ENCODE results near the gene B4GALT6. TPM values are rescaled to one million over a fixed set of nuclear protein-coding genes. Genes with fewer than 3 reads are reported as not detected.

B4GALT6 gene
- total and polyA plus RNA-seq, 9 of the 15 experiments (the other 6 are each of a cell fraction or from before 2014, with no cell fraction given) = 0.03 to 0.27 (median 0.08) TPM

- intact Hi-C loops (cut with micrococcal nuclease) = no loop called here
- Histone ChIP-seq H2AFZ (ENCODE audit: low read depth, low read length) (no peak overlapping the region), H3K9ac (ENCODE audit: insufficient read depth in 1 of 2, low read depth in 2 of 2, low read length in 2 of 2) (no peak overlapping the region), H3K27ac (ENCODE audit: extremely low read depth, low read depth, low read length) (no peak overlapping the region), H4K20me1 (replicated peaks; ENCODE audit: control insufficient read depth, insufficient read depth, low read length) (no peaks in the 10 kb centered on the region), H3K9me1 (ENCODE audit: control insufficient read depth, insufficient read depth, low read length) (no peaks in the 10 kb centered on the region), H3K36me3 (ENCODE audit: control insufficient read depth, insufficient read depth, low read length) (no peaks in the 10 kb centered on the region), H3K79me2 (ENCODE audit: control insufficient read depth, insufficient read depth, low read length) (no peaks in the 10 kb centered on the region), H3K4me2 (ENCODE audit: insufficient read depth, low read length) (no peak overlapping the region), H3K4me3 (no peak overlapping the region), H3K27me3 (ENCODE audit: control insufficient read depth in 2 of 2, insufficient read depth in 2 of 2, low read length in 2 of 2) (peaks cover 13 to 24% of the 10 kb centered on the region in 2 experiments), H3K4me1 (replicated peaks in 1 of 2; ENCODE audit: control insufficient read depth in 2 of 2, insufficient read depth in 2 of 2, low read length in 2 of 2) (no peaks in the 10 kb centered on the region), H3K9me3 (replicated peaks; ENCODE audit: control insufficient read depth, insufficient read depth, low read depth, low read length) (no peaks in the 10 kb centered on the region)
- ChIA-PET CTCF (ENCODE audit: low intra/inter-chr PET ratio) (no interaction called here), POLR2A (interaction anchor here (1.6 kb wide), 1 partner anchor 11 kb away, joined by 5 read pairs; no protein-coding TSS in a partner anchor)
- FAIRE-seq (no peak), ATAC-seq (no peak), DNase-seq (ENCODE audit: extremely low read depth in 1 of 4, low spot score in 3 of 4) (no peak)
- WGBS (ENCODE audit: insufficient coverage, low coverage, missing lambda C conversion rate) = under 1% methylated on average over 9 of the region's 9 CpGs
- in situ Hi-C loops (cut with MboI) = no loop called here
- no TSS peak for BruUV-seq (replicated peaks)
- TF ChIP-seq, protein P1, sequence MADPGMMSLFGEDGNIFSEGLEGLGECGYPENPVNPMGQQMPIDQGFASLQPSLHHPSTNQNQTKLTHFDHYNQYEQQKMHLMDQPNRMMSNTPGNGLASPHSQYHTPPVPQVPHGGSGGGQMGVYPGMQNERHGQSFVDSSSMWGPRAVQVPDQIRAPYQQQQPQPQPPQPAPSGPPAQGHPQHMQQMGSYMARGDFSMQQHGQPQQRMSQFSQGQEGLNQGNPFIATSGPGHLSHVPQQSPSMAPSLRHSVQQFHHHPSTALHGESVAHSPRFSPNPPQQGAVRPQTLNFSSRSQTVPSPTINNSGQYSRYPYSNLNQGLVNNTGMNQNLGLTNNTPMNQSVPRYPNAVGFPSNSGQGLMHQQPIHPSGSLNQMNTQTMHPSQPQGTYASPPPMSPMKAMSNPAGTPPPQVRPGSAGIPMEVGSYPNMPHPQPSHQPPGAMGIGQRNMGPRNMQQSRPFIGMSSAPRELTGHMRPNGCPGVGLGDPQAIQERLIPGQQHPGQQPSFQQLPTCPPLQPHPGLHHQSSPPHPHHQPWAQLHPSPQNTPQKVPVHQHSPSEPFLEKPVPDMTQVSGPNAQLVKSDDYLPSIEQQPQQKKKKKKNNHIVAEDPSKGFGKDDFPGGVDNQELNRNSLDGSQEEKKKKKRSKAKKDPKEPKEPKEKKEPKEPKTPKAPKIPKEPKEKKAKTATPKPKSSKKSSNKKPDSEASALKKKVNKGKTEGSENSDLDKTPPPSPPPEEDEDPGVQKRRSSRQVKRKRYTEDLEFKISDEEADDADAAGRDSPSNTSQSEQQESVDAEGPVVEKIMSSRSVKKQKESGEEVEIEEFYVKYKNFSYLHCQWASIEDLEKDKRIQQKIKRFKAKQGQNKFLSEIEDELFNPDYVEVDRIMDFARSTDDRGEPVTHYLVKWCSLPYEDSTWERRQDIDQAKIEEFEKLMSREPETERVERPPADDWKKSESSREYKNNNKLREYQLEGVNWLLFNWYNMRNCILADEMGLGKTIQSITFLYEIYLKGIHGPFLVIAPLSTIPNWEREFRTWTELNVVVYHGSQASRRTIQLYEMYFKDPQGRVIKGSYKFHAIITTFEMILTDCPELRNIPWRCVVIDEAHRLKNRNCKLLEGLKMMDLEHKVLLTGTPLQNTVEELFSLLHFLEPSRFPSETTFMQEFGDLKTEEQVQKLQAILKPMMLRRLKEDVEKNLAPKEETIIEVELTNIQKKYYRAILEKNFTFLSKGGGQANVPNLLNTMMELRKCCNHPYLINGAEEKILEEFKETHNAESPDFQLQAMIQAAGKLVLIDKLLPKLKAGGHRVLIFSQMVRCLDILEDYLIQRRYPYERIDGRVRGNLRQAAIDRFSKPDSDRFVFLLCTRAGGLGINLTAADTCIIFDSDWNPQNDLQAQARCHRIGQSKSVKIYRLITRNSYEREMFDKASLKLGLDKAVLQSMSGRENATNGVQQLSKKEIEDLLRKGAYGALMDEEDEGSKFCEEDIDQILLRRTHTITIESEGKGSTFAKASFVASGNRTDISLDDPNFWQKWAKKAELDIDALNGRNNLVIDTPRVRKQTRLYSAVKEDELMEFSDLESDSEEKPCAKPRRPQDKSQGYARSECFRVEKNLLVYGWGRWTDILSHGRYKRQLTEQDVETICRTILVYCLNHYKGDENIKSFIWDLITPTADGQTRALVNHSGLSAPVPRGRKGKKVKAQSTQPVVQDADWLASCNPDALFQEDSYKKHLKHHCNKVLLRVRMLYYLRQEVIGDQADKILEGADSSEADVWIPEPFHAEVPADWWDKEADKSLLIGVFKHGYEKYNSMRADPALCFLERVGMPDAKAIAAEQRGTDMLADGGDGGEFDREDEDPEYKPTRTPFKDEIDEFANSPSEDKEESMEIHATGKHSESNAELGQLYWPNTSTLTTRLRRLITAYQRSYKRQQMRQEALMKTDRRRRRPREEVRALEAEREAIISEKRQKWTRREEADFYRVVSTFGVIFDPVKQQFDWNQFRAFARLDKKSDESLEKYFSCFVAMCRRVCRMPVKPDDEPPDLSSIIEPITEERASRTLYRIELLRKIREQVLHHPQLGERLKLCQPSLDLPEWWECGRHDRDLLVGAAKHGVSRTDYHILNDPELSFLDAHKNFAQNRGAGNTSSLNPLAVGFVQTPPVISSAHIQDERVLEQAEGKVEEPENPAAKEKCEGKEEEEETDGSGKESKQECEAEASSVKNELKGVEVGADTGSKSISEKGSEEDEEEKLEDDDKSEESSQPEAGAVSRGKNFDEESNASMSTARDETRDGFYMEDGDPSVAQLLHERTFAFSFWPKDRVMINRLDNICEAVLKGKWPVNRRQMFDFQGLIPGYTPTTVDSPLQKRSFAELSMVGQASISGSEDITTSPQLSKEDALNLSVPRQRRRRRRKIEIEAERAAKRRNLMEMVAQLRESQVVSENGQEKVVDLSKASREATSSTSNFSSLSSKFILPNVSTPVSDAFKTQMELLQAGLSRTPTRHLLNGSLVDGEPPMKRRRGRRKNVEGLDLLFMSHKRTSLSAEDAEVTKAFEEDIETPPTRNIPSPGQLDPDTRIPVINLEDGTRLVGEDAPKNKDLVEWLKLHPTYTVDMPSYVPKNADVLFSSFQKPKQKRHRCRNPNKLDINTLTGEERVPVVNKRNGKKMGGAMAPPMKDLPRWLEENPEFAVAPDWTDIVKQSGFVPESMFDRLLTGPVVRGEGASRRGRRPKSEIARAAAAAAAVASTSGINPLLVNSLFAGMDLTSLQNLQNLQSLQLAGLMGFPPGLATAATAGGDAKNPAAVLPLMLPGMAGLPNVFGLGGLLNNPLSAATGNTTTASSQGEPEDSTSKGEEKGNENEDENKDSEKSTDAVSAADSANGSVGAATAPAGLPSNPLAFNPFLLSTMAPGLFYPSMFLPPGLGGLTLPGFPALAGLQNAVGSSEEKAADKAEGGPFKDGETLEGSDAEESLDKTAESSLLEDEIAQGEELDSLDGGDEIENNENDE (IDR thresholded peaks at IDR 0.05; ENCODE audit: low read depth, low read length) = no peak
- no peak for TF ChIP-seq HNRNPUL1 (IDR thresholded peaks at IDR 0.05; ENCODE audit: low read length)
- no peak for TF ChIP-seq THRB (CRISPR knock-in tag; conservative IDR thresholded peaks at IDR 0.05)
- TF ChIP-seq ZNF75A (CRISPR knock-in tag; IDR thresholded peaks at IDR 0.05) = no peak
- no peak for TF ChIP-seq JUN (IDR thresholded peaks at IDR 0.05; ENCODE audit: borderline replicate concordance, low read depth, low read length)
- TF ChIP-seq JUN (CRISPR knock-in tag; IDR thresholded peaks at IDR 0.05; ENCODE audit: borderline replicate concordance) = no peak
- TF ChIP-seq, protein P2, sequence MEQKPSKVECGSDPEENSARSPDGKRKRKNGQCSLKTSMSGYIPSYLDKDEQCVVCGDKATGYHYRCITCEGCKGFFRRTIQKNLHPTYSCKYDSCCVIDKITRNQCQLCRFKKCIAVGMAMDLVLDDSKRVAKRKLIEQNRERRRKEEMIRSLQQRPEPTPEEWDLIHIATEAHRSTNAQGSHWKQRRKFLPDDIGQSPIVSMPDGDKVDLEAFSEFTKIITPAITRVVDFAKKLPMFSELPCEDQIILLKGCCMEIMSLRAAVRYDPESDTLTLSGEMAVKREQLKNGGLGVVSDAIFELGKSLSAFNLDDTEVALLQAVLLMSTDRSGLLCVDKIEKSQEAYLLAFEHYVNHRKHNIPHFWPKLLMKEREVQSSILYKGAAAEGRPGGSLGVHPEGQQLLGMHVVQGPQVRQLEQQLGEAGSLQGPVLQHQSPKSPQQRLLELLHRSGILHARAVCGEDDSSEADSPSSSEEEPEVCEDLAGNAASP (IDR thresholded peaks at IDR 0.05) = no peak
- TF ChIP-seq ZNF274 (IDR thresholded peaks at IDR 0.05; ENCODE audit: borderline replicate concordance, low read depth, low read length) = no peak
Measured at GRCh38 chr18:31652357-31652756, 32.0 kb downstream of the B4GALT6 start.
